Parathyroid adenoma (tissue), 2 donors: ENCODE data around the gene PHYHD1.

Source experiments
- H2AFZ ChIP-seq: fragments of 300-600 bp; sonication (generic); one replicate; pipeline ENCODE4 v1.7.0; 2017; ENCODE audit warnings: antibody characterized with exemption, mild to moderate bottlenecking
- H3K27ac ChIP-seq: fragments of 300-600 bp; sonication (generic); one replicate; pipeline ENCODE4 v1.7.0; 2017
- H3K27me3 ChIP-seq: fragments of 300-600 bp; sonication (generic); one replicate; pipeline ENCODE4 v1.7.0; 2017; ENCODE audit warnings: low read length; ENCODE audit not compliant: control insufficient read depth, insufficient read depth
- H3K36me3 ChIP-seq: fragments of 300-600 bp; sonication (generic); one replicate; pipeline ENCODE4 v1.7.0; 2017; ENCODE audit warnings: low read length; ENCODE audit not compliant: control insufficient read depth, insufficient read depth
- H3K4me1 ChIP-seq: fragments of 300-600 bp; sonication (generic); one replicate; pipeline ENCODE4 v1.7.0; 2017; ENCODE audit warnings: control low read depth
- H3K4me2 ChIP-seq: fragments of 300-600 bp; sonication (generic); one replicate; pipeline ENCODE4 v1.7.0; 2017; ENCODE audit warnings: low read length
- H3K4me3 ChIP-seq: fragments of 300-600 bp; sonication (generic); one replicate; pipeline ENCODE4 v1.7.0; 2017; ENCODE audit warnings: low read depth, low read length
- H3K79me2 ChIP-seq: fragments of 300-600 bp; sonication (generic); one replicate; pipeline ENCODE4 v1.7.0; 2017; ENCODE audit warnings: control low read depth
- H3K9ac ChIP-seq: fragments of 300-600 bp; sonication (generic); one replicate; pipeline ENCODE4 v1.7.0; 2017; ENCODE audit warnings: mild to moderate bottlenecking
- H3K9me3 ChIP-seq: fragments of 300-600 bp; sonication (generic); one replicate; pipeline ENCODE4 v1.7.0; 2017; ENCODE audit warnings: low read length; ENCODE audit not compliant: control insufficient read depth
- TF ChIP-seq, protein P1 (sequence below): fragments of 300-600 bp; sonication (generic); IDR thresholded peaks from one replicate; pipeline ENCODE4 v1.7.0; 2017; ENCODE audit warnings: antibody characterized with exemption, mild to moderate bottlenecking
- donor health status: primary hyperparathyroidism.

PHYHD1 gene

DNA sequence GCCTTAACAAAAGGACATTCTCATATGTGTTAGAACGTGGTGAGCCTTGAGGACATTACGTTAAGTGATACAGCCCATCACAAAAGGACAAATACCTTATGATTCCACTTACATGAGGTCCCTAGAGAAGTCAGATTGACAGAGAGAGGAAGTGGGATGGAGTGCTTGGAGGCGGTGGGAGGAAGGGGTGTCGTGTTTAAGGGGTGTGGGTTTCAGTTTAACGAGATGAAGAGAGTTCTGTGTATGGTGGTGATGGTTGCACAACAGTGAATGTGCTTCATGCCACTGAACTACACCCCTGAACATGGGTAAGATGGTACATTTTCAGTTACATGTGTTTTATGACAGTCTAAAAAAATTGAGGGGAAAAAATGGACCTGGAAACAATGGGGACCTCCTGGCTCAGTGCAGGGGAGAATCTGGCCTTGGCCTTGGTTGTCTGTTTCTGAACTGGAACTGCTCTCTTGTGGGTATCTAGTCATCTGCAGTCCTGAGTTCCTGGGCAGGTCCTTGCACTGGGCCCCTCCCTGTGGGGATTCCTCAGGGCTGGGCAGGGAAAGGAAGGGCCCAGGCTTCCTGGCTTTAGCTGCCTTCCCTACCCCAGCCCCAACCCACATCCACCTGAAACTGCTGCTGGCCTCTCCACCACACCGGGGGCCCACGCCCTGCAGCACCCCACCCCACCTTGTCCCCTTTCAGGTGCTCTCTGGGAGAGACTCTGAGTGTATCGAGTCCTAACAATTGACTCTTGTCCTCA is 21.0 kb upstream of the PHYHD1 start:
- Histone ChIP-seq H3K9ac (no peak overlapping the region), H3K4me2 (no peak overlapping the region), H3K4me1 (no peaks in the 10 kb centered on the region), H3K27ac (no peak overlapping the region), H3K9me3 (no peaks in the 10 kb centered on the region), H3K4me3 (no peak overlapping the region), H3K36me3 (no peaks in the 10 kb centered on the region), H2AFZ (no peak overlapping the region), H3K27me3 (no peaks in the 10 kb centered on the region), H3K79me2 (peaks cover 2% of the 10 kb centered on the region)
- TF ChIP-seq, protein P1, sequence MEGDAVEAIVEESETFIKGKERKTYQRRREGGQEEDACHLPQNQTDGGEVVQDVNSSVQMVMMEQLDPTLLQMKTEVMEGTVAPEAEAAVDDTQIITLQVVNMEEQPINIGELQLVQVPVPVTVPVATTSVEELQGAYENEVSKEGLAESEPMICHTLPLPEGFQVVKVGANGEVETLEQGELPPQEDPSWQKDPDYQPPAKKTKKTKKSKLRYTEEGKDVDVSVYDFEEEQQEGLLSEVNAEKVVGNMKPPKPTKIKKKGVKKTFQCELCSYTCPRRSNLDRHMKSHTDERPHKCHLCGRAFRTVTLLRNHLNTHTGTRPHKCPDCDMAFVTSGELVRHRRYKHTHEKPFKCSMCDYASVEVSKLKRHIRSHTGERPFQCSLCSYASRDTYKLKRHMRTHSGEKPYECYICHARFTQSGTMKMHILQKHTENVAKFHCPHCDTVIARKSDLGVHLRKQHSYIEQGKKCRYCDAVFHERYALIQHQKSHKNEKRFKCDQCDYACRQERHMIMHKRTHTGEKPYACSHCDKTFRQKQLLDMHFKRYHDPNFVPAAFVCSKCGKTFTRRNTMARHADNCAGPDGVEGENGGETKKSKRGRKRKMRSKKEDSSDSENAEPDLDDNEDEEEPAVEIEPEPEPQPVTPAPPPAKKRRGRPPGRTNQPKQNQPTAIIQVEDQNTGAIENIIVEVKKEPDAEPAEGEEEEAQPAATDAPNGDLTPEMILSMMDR = no peak

DNA sequence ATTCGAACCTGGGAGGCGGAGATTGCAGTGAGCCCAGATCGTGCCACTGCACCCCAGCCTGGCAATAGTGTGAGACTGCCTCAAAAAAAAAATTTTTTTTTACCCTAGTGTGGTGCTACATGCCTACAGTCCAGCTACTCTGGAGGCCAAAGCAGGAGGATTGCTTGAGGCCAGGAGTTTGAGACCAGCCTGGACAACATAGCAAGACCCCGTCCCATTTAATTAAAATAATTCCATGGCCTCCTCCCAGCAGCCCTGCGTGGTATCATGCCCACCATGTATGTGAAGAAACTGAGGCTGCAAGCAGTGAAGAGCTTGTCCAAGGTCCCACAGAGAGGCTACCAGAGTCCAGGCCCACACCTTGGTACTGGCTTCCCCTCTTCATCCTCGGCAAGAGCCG is 19.4 kb upstream of the PHYHD1 start:
- no peak overlapping the region for H2AFZ ChIP-seq
- no peak overlapping the region for H3K4me2 ChIP-seq
- peaks cover 2% of the 10 kb centered on the region for H3K79me2 ChIP-seq
- no peaks in the 10 kb centered on the region for H3K27me3 ChIP-seq
- no peak overlapping the region for H3K4me3 ChIP-seq
- H3K27ac ChIP-seq = no peak overlapping the region
- H3K9ac ChIP-seq = no peak overlapping the region
- no peaks in the 10 kb centered on the region for H3K36me3 ChIP-seq
- no peaks in the 10 kb centered on the region for H3K4me1 ChIP-seq
- H3K9me3 ChIP-seq = no peaks in the 10 kb centered on the region
- TF ChIP-seq, protein P1 = no peak

DNA sequence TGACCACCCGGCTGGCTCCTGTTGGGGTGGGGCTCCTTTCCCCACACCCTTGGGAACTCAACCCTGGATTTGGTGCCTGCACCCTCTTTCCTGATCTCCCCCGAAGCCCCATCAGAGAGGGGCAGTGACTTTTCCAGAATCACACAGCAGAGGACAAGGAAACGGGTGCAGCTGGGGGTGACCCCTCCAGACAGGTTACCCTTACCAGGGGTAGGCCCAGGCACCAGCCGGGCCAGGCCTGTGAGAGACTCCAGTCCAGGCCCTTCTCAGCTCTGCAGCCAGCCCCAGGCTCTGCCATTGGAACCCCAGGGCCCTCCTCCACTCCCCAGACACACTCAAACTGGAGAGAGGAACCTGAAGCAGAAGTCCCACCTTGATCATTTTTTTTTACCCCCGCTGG is 19.0 kb upstream of the PHYHD1 start:
- Histone ChIP-seq H3K4me2 (no peak overlapping the region), H3K9ac (no peak overlapping the region), H3K36me3 (no peaks in the 10 kb centered on the region), H3K4me3 (no peak overlapping the region), H3K27me3 (no peaks in the 10 kb centered on the region), H3K9me3 (no peaks in the 10 kb centered on the region), H2AFZ (no peak overlapping the region), H3K27ac (no peak overlapping the region), H3K4me1 (no peaks in the 10 kb centered on the region), H3K79me2 (peaks cover 2% of the 10 kb centered on the region)
- TF ChIP-seq, protein P1 = no peak

DNA sequence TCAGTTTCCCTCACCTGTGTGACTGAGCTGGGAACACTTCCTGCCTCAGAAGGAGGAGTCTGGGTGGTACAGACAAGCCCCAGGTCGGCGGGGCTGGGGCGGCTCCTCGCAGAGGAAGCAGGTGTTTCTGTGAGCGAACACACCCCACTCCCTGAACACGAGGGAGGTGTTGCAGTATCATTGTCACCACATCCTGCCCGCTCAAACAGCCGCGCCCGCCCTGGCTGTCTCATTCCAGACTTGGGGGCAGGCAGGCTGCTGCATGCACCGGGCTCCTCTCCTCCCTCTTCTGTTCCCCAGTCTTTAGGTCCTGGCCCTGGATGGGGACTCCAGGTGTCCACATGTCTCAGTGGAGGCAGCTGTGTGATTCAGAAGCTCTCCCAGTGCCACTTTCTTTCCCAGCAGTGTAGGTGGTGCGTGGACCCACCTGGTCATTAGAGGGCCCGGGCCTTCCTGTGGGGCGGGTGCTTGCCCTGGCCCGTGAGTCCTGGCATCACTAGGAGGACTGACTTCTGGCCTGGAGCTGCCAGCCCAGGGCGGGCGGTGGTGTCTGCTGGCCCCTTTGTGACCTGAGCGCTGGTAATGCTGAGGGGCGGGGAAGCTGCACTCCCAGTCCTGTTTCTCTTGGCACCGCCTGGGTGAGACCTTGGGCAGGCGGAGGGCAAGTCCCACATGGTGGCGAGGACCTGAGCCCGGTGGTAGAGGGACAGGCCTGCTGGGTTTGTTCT is 18.3 kb upstream of the PHYHD1 start:
- H3K36me3 ChIP-seq = no peaks in the 10 kb centered on the region
- TF ChIP-seq, protein P1 = no peak
- H3K4me2 ChIP-seq = no peak overlapping the region
- H3K79me2 ChIP-seq = peaks cover 2% of the 10 kb centered on the region
- no peak overlapping the region for H3K9ac ChIP-seq
- H3K4me1 ChIP-seq = no peaks in the 10 kb centered on the region
- no peak overlapping the region for H3K27ac ChIP-seq
- H2AFZ ChIP-seq = no peak overlapping the region
- no peak overlapping the region for H3K4me3 ChIP-seq
- H3K27me3 ChIP-seq = no peaks in the 10 kb centered on the region
- no peaks in the 10 kb centered on the region for H3K9me3 ChIP-seq
